WTC11 (cell line): ENCODE data around the gene PRR14. TPM values are rescaled to one million over a fixed set of nuclear protein-coding genes. Genes with fewer than 3 reads are reported as not detected.

Source experiments
- ATAC-seq: fragments of 200-7000 bp; cut with Tn5 transposase; 2 replicates; pipeline ENCODE4 v1.10.0; 2021; ENCODE audit warnings: mild to moderate bottlenecking, moderate library complexity
- CTCF ChIA-PET: fragments of 300-600 bp; sonication (Branson Sonifier 250); formaldehyde crosslinking; loops from one replicate; lab custom pipeline; 2021; ENCODE audit warnings: antibody characterized with exemption; lab: Charles Lee
- POLR2A ChIA-PET: fragments of 350-600 bp; sonication (Branson Sonifier 250); formaldehyde crosslinking; loops from one replicate; lab custom pipeline; 2021; ENCODE audit warnings: antibody characterized with exemption; lab: Charles Lee
- DNase-seq: peaks from one replicate; pipeline ENCODE4 v3.0.0; 2021; ENCODE audit warnings: low spot score
- H3K27ac Mint-ChIP-seq: 2 replicates; pipeline ENCODE4 v1.8.0; 2021; ENCODE audit warnings: mixed read lengths
- H3K27me3 Mint-ChIP-seq: 2 replicates; pipeline ENCODE4 v1.8.0; 2021; ENCODE audit warnings: low read depth, mild to moderate bottlenecking, moderate library complexity, mixed read lengths
- H3K36me3 Mint-ChIP-seq: 2 replicates; pipeline ENCODE4 v1.8.0; 2021; ENCODE audit warnings: mixed read lengths
- H3K4me1 Mint-ChIP-seq: 2 replicates; pipeline ENCODE4 v1.8.0; 2022; ENCODE audit warnings: mixed read lengths
- H3K4me3 Mint-ChIP-seq: 2 replicates; pipeline ENCODE4 v1.8.0; 2021; ENCODE audit warnings: mild to moderate bottlenecking, moderate library complexity, mixed read lengths
- H3K9me3 Mint-ChIP-seq: 2 replicates; pipeline ENCODE4 v1.8.0; 2021; ENCODE audit warnings: mixed read lengths
- CBFB ChIP-seq: sonication (generic); formaldehyde crosslinking; IDR thresholded peaks from 2 replicates; pipeline ENCODE4 v1.8.1; 2022; ENCODE audit warnings: mild to moderate bottlenecking, low read depth, missing genetic modification reagents
- FOXP1 ChIP-seq: sonication (generic); formaldehyde crosslinking; IDR thresholded peaks from 2 replicates; pipeline ENCODE4 v1.8.0; 2022; ENCODE audit warnings: missing genetic modification reagents, mild to moderate bottlenecking, moderate library complexity, borderline replicate concordance
- NFATC4 ChIP-seq: fragments of 250-450 bp; sonication (Bioruptor Pico); IDR thresholded peaks from 2 replicates; pipeline ENCODE4 v1.9.0; 2021; ENCODE audit warnings: mild to moderate bottlenecking
- SP1 ChIP-seq: sonication (generic); formaldehyde crosslinking; conservative IDR thresholded peaks from 2 replicates; pipeline ENCODE4 v1.8.1; 2022; ENCODE audit warnings: missing genetic modification reagents
- TCF7 ChIP-seq: sonication (generic); formaldehyde crosslinking; IDR thresholded peaks from 2 replicates; pipeline ENCODE4 v1.8.0; 2022; ENCODE audit warnings: mild to moderate bottlenecking, low read depth, missing genetic modification reagents, moderate library complexity
- TEAD1 ChIP-seq: sonication (generic); formaldehyde crosslinking; IDR thresholded peaks from 2 replicates; pipeline ENCODE4 v1.8.0; 2022; ENCODE audit warnings: mild to moderate bottlenecking, missing genetic modification reagents
- TP53 ChIP-seq: sonication (generic); formaldehyde crosslinking; IDR thresholded peaks from 2 replicates; pipeline ENCODE4 v1.8.1; 2023; ENCODE audit warnings: mild to moderate bottlenecking, missing genetic modification reagents
- ZNF219 ChIP-seq: sonication (generic); formaldehyde crosslinking; IDR thresholded peaks from 2 replicates; pipeline ENCODE4 v1.8.0; 2023; ENCODE audit warnings: missing genetic modification reagents, mild to moderate bottlenecking, borderline replicate concordance
- ZNF232 ChIP-seq: sonication (generic); formaldehyde crosslinking; IDR thresholded peaks from 2 replicates; pipeline ENCODE4 v1.8.0; 2022; ENCODE audit warnings: mild to moderate bottlenecking, missing genetic modification reagents
- ZNF416 ChIP-seq: fragments of 250-450 bp; sonication (Bioruptor Pico); IDR thresholded peaks from 2 replicates; pipeline ENCODE4 v1.9.0; 2021; ENCODE audit warnings: mild to moderate bottlenecking, inconsistent platforms
- ZNF423 ChIP-seq: fragments of 250-450 bp; sonication (Bioruptor Pico); IDR thresholded peaks from 2 replicates; pipeline ENCODE4 v2.1.2; 2022; ENCODE audit warnings: mild to moderate bottlenecking, moderate library complexity
- total RNA-seq: library from RNA; stranded (reverse); gene quantifications from 3 replicates; pipeline ENCODE4 v1.2.3, GENCODE V29; 2021
- TF ChIP-seq, protein P1 (sequence below): sonication (generic); formaldehyde crosslinking; IDR thresholded peaks from 2 replicates; pipeline ENCODE4 v1.8.1; 2023; ENCODE audit warnings: mild to moderate bottlenecking, missing genetic modification reagents, borderline replicate concordance
- TF ChIP-seq, protein P2 (sequence below): fragments of 200-600 bp; IDR thresholded peaks from 2 replicates; pipeline ENCODE4 v1.8.0; 2022; ENCODE audit warnings: antibody characterized with exemption
- TF ChIP-seq, protein P3 (sequence below): sonication (generic); formaldehyde crosslinking; IDR thresholded peaks from 2 replicates; pipeline ENCODE4 v1.8.1; 2023; ENCODE audit warnings: mild to moderate bottlenecking, missing genetic modification reagents
- TF ChIP-seq, protein P4 (sequence below): fragments of 250-450 bp; sonication (Bioruptor Pico); IDR thresholded peaks from 2 replicates; pipeline ENCODE4 v2.1.2; 2022; ENCODE audit warnings: mild to moderate bottlenecking, moderate library complexity

The PRR14 gene
- total RNA-seq, 1 experiment from 2014 or later: 21.9 TPM

DNA sequence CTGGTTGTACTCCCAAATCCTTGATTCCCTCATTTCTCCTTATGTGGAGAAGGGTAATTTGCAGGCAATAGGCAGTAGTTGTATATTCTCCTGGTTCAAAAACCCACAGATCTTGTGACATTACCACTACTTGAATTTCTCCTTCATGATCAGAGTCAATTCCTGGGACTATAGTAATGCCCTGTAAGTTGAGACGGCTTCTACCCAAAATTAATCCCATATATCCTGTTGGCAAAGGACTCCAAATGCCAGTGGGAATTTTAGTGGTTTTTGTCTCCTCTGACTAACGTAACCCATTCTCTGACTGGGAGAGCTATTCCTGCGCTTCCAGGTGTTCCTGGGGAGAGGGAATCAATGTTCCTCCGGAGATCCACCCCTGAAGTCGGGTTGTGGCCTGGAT, 29.0 kb upstream of the PRR14 start:
- Mint-ChIP-seq H3K9me3 (no peaks in the 10 kb centered on the region), H3K27me3 (peaks cover 55% of the 10 kb centered on the region), H3K4me3 (no peak overlapping the region), H3K36me3 (no peaks in the 10 kb centered on the region), H3K27ac (no peak overlapping the region), H3K4me1 (0 out of 2 replicates have a peak, but pooled peaks cover 3% of the 10 kb centered on the region)
- no peak for ATAC-seq
- DNase-seq: no peak
- ChIA-PET CTCF (interaction anchor here (1.2 to 1.3 kb wide), 2 partner anchors 23 to 192 kb away, joined by 3 to 4 read pairs; partner anchors contain the start of gene DCTPP1), POLR2A (no interaction called here)
- TF ChIP-seq ZNF232 (CRISPR knock-in tag): no peak
- TF ChIP-seq, protein P1, sequence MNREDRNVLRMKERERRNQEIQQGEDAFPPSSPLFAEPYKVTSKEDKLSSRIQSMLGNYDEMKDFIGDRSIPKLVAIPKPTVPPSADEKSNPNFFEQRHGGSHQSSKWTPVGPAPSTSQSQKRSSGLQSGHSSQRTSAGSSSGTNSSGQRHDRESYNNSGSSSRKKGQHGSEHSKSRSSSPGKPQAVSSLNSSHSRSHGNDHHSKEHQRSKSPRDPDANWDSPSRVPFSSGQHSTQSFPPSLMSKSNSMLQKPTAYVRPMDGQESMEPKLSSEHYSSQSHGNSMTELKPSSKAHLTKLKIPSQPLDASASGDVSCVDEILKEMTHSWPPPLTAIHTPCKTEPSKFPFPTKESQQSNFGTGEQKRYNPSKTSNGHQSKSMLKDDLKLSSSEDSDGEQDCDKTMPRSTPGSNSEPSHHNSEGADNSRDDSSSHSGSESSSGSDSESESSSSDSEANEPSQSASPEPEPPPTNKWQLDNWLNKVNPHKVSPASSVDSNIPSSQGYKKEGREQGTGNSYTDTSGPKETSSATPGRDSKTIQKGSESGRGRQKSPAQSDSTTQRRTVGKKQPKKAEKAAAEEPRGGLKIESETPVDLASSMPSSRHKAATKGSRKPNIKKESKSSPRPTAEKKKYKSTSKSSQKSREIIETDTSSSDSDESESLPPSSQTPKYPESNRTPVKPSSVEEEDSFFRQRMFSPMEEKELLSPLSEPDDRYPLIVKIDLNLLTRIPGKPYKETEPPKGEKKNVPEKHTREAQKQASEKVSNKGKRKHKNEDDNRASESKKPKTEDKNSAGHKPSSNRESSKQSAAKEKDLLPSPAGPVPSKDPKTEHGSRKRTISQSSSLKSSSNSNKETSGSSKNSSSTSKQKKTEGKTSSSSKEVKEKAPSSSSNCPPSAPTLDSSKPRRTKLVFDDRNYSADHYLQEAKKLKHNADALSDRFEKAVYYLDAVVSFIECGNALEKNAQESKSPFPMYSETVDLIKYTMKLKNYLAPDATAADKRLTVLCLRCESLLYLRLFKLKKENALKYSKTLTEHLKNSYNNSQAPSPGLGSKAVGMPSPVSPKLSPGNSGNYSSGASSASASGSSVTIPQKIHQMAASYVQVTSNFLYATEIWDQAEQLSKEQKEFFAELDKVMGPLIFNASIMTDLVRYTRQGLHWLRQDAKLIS (CRISPR knock-in tag): no peak
- TF ChIP-seq ZNF416 (CRISPR knock-in tag): no peak
- TF ChIP-seq FOXP1 (CRISPR knock-in tag): no peak
- TF ChIP-seq SP1 (CRISPR knock-in tag): no peak

DNA sequence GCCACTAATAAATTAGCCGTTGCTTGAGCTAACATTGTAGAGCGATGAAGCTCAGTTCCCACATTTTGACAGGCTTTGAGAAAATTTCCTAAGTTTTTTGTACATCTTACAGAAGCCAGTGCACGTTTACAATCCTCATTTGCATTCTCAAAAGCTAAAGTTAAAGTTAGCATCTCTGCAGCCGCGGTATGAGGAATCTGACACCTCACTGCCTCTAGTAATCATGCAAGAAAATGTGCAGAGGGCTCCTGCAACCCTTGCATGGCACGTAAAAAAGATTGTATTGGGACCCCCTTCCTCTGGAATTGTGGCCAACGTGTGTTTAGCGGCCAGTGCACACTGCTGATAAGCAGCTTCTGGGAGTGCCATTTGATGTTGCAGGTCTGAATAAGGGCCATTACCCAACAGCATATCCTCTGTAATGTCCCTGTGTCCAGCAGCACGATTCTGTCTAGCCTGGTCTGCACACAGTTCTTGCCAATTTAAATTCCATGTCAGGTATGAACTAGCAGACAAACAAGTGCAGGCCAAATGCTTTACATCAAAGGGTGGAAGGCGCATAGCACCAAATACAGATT, 28.2 kb upstream of the PRR14 start:
- no peaks in the 10 kb centered on the region for H3K36me3 Mint-ChIP-seq
- ATAC-seq (no peak), DNase-seq (no peak)
- H3K27ac Mint-ChIP-seq: no peak overlapping the region
- ChIA-PET CTCF (interaction anchor here (1.2 to 1.3 kb wide), 2 partner anchors 24 to 193 kb away, joined by 3 to 4 read pairs; partner anchors contain the start of gene DCTPP1), POLR2A (no interaction called here)
- H3K4me1 Mint-ChIP-seq: 0 out of 2 replicates have a peak, but pooled peaks cover 3% of the 10 kb centered on the region
- TF ChIP-seq NFATC4 (CRISPR knock-in tag) (no peak), ZNF423 (no peak)
- TF ChIP-seq, protein P1 (CRISPR knock-in tag): no peak
- TF ChIP-seq, protein P2, sequence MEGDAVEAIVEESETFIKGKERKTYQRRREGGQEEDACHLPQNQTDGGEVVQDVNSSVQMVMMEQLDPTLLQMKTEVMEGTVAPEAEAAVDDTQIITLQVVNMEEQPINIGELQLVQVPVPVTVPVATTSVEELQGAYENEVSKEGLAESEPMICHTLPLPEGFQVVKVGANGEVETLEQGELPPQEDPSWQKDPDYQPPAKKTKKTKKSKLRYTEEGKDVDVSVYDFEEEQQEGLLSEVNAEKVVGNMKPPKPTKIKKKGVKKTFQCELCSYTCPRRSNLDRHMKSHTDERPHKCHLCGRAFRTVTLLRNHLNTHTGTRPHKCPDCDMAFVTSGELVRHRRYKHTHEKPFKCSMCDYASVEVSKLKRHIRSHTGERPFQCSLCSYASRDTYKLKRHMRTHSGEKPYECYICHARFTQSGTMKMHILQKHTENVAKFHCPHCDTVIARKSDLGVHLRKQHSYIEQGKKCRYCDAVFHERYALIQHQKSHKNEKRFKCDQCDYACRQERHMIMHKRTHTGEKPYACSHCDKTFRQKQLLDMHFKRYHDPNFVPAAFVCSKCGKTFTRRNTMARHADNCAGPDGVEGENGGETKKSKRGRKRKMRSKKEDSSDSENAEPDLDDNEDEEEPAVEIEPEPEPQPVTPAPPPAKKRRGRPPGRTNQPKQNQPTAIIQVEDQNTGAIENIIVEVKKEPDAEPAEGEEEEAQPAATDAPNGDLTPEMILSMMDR: no peak
- H3K9me3 Mint-ChIP-seq: no peaks in the 10 kb centered on the region
- H3K27me3 Mint-ChIP-seq: peaks cover 55% of the 10 kb centered on the region
- H3K4me3 Mint-ChIP-seq: no peak overlapping the region

DNA sequence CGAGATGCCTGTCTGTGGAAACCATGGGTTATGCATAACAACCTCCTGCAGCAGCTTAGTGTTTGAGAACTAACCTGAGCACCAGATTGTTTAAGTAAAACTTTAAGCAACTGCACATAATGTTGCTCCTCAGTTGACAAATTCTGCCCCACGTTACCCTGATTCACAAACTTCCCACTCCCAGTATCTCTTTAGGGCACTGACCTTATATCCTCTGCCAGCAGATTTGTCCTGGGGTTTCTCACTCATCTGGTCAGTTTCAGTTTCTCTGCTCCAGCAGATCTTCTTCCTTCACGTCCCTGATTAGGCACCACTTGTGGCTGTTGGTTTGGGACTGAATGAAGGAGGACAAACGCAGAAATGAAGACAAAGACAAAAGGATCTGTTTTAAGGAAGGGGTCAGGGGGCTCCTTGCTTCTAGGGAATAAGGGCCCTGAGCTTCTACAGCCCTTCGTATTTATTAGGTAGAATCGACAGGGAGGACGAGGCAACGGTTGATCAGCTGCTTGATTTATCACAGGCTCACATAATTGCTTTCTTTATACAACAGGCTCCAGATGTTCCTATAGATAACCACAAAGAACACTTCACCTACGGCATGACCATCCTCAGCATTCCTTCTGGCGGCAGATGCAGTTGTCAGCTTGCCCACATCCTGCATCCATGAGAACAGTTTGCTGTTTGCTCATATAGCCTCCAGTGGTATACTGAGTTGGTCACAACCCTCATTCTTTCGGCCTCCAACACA, 27.1 kb upstream of the PRR14 start:
- H3K4me3 Mint-ChIP-seq: no peak overlapping the region
- H3K27me3 Mint-ChIP-seq: peaks cover 55% of the 10 kb centered on the region
- no peaks in the 10 kb centered on the region for H3K36me3 Mint-ChIP-seq
- H3K27ac Mint-ChIP-seq: no peak overlapping the region
- POLR2A ChIA-PET: no interaction called here
- H3K9me3 Mint-ChIP-seq: no peaks in the 10 kb centered on the region
- TF ChIP-seq TP53 (no peak), ZNF219 (CRISPR knock-in tag) (no peak), TEAD1 (CRISPR knock-in tag) (no peak), CBFB (CRISPR knock-in tag) (no peak), TCF7 (CRISPR knock-in tag) (no peak), ZNF232 (CRISPR knock-in tag) (no peak), ZNF416 (CRISPR knock-in tag) (no peak), SP1 (CRISPR knock-in tag) (no peak)
- TF ChIP-seq, protein P3, sequence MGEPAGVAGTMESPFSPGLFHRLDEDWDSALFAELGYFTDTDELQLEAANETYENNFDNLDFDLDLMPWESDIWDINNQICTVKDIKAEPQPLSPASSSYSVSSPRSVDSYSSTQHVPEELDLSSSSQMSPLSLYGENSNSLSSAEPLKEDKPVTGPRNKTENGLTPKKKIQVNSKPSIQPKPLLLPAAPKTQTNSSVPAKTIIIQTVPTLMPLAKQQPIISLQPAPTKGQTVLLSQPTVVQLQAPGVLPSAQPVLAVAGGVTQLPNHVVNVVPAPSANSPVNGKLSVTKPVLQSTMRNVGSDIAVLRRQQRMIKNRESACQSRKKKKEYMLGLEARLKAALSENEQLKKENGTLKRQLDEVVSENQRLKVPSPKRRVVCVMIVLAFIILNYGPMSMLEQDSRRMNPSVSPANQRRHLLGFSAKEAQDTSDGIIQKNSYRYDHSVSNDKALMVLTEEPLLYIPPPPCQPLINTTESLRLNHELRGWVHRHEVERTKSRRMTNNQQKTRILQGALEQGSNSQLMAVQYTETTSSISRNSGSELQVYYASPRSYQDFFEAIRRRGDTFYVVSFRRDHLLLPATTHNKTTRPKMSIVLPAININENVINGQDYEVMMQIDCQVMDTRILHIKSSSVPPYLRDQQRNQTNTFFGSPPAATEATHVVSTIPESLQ (CRISPR knock-in tag): no peak
- TF ChIP-seq, protein P4, sequence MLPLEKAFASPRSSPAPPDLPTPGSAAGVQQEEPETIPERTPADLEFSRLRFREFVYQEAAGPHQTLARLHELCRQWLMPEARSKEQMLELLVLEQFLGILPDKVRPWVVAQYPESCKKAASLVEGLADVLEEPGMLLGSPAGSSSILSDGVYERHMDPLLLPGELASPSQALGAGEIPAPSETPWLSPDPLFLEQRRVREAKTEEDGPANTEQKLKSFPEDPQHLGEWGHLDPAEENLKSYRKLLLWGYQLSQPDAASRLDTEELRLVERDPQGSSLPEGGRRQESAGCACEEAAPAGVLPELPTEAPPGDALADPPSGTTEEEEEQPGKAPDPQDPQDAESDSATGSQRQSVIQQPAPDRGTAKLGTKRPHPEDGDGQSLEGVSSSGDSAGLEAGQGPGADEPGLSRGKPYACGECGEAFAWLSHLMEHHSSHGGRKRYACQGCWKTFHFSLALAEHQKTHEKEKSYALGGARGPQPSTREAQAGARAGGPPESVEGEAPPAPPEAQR: no peak
- TF ChIP-seq, all 79 proteins: peak for 0
- no peak for ATAC-seq
- CTCF ChIA-PET: interaction anchor here (1.2 to 8.3 kb wide), 2 partner anchors 8 to 194 kb away, joined by 3 to 58 read pairs; partner anchors contain the start of gene DCTPP1
- DNase-seq: no peak
- H3K4me1 Mint-ChIP-seq: 0 out of 2 replicates have a peak, but pooled peaks cover 5% of the 10 kb centered on the region
